Activated CD4-positive, alpha-beta T cell treated with anti-CD3 and anti-CD28 coated beads for 36 hours (primary cell): Measurements from ENCODE around the gene MYO15A. TPM values are rescaled to one million over a fixed set of nuclear protein-coding genes. Genes with fewer than 3 reads are reported as not detected.

Experiments used
- ATAC-seq: fragments of 200-7000 bp; cut with Tn5 transposase; one replicate; pipeline ENCODE4 v1.10.0; 2021; ENCODE audit warnings: mild to moderate bottlenecking, moderate library complexity
- CTCF ChIA-PET: fragments of 350-600 bp; sonication (Branson Sonifier 250); formaldehyde crosslinking; loops from one replicate; lab custom pipeline; 2021; ENCODE audit warnings: antibody characterized with exemption; lab: Charles Lee
- POLR2A ChIA-PET: fragments of 350-600 bp; sonication (Branson Sonifier 250); formaldehyde crosslinking; loops from one replicate; lab custom pipeline; 2021; ENCODE audit warnings: antibody characterized with exemption, inconsistent platforms; lab: Charles Lee
- DNase-seq: peaks from one replicate; pipeline ENCODE4 v3.0.0-alpha.2; 2020
- H3K27ac Mint-ChIP-seq: one replicate; pipeline ENCODE4 v1.8.0; 2021; ENCODE audit warnings: mixed read lengths
- H3K27me3 Mint-ChIP-seq: one replicate; pipeline ENCODE4 v1.8.0; 2021; ENCODE audit warnings: mixed read lengths
- H3K36me3 Mint-ChIP-seq: one replicate; pipeline ENCODE4 v1.8.0; 2021; ENCODE audit warnings: low read depth, mixed read lengths
- H3K4me1 Mint-ChIP-seq: one replicate; pipeline ENCODE4 v1.8.0; 2021; ENCODE audit warnings: mixed read lengths
- H3K4me3 Mint-ChIP-seq: one replicate; pipeline ENCODE4 v1.8.0; 2021; ENCODE audit warnings: mild to moderate bottlenecking, moderate library complexity, mixed read lengths
- H3K9me3 Mint-ChIP-seq: one replicate; pipeline ENCODE4 v1.8.0; 2021; ENCODE audit warnings: low read depth, mixed read lengths
- intact Hi-C, 2 experiments: fragments of 100-400 bp; cut with DNase I in 1 of 2; cut with micrococcal nuclease in 1 of 2; formaldehyde crosslinking; loops; one replicate each; pipeline versions ENCODE4 v1.14.2 to v1.15.1; 2022 to 2024; cut with DNase I, micrococcal nuclease
- total RNA-seq, 2 experiments: library from RNA; stranded (reverse); gene quantifications; one replicate each; pipeline ENCODE4 v1.2.3, GENCODE V29; 2021

Gene MYO15A
- 1 to 10 TPM; 1.1 to 1.5 TPM for total RNA-seq

DNA sequence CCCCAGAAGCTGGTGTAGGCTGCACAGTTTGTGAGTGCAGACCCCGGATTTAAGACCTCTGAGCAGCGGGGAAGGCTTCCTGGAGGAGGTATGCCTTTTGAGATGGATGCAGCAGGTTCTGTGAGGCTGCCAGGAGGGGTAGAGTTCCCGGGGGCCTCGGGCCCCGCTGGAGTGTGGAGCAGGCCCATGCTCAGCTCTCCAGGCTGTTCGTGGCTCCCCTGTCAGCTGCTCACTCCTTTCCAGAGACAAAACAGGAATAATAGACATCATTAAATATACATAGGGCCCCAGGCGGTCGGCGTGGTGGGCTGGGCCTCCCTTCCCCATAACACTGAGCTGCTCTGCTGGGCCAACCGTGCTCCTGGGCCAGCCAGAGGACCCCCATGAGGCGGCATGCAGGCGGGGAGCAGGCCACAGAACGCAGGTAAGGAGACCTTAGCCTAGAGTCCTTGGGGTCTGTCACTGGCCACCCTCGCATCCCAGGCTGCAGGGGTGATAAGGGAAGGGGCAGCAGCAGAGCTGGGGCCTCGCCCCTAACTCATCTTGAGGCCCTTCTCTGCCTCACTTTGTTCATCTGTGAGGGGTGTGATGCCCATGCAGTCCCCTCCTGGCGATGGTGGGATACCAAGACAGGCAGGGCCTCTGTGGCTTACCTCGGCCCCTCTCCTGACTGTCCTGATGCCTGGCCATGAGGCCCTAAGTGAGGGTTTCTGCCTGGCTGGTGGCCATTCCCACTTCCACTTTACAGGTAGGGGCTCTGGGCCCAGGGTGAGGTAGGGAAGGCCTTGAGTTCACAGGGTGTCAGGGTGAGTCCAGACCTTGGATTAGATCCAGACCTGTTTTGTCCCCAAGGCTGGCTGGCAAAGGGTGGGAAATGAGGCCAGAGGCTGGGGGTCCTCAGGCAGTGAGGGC, at the start of gene MYO15A:
Gene MYO15A (plus strand): TSS at position 356 of the 912 bp plus-strand sequence. CDS start 10,045 bp downstream, outside the sequence.
- CTCF ChIA-PET = no interaction called here

GRCh38 chr17:18059283-18059682, 49.3 kb upstream of the MYO15A start:
- no peak overlapping the region for H3K4me3 Mint-ChIP-seq
- H3K27ac Mint-ChIP-seq = no peak overlapping the region
- no peaks in the 10 kb centered on the region for H3K9me3 Mint-ChIP-seq
- peaks cover 16% of the 10 kb centered on the region for H3K36me3 Mint-ChIP-seq
- no peaks in the 10 kb centered on the region for H3K27me3 Mint-ChIP-seq
- no peaks in the 10 kb centered on the region for H3K4me1 Mint-ChIP-seq
- DNase-seq (no peak), ATAC-seq (no peak)
- intact Hi-C loops = no loop called here
- POLR2A ChIA-PET = no interaction called here
- CTCF ChIA-PET = no interaction called here

More for the DNA sequence above, at the start of gene MYO15A:
- Mint-ChIP-seq H3K27me3 (no peaks in the 10 kb centered on the region), H3K4me1 (no peaks in the 10 kb centered on the region), H3K4me3 (no peak within 1 kb of the TSS), H3K27ac (no peak within 1 kb of the TSS), H3K9me3 (no peaks in the 10 kb centered on the region), H3K36me3 (no peaks in the 10 kb centered on the region)
- ATAC-seq (no peak), DNase-seq (no peak)
- intact Hi-C loops = no loop called here
- POLR2A ChIA-PET = no interaction called here

DNA sequence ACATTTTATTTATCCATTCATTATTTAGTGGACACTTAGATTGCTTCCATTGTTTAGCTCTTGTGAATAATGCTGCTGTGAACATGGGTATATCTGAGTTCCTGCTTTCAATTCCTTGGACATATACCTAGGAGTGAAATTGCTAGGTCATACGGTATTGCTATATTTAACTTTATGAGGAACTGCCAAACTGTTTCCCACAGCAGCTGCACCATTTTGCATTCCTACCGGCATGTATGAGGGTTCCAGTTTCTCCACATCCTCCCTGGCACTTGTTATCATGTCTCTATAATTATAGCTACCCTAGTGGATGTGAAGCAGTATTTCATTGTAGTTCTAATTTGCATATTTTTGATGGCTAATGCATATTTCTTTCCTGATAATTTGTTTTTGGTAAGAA, 44.5 kb upstream of the MYO15A start:
- POLR2A ChIA-PET = no interaction called here
- CTCF ChIA-PET = interaction anchor here (0.6 kb wide), 1 partner anchor 480 kb away, joined by 4 read pairs; no protein-coding TSS in a partner anchor
- H3K36me3 Mint-ChIP-seq = peaks cover 8% of the 10 kb centered on the region

GRCh38 chr17:18065546-18065945, 43.0 kb upstream of the MYO15A start:
- CTCF ChIA-PET = interaction anchor here (0.6 to 0.7 kb wide), 2 partner anchors 183 to 1476 kb away, joined by 3 to 4 read pairs; no protein-coding TSS in a partner anchor
- Mint-ChIP-seq H3K36me3 (peaks cover 5% of the 10 kb centered on the region), H3K9me3 (no peaks in the 10 kb centered on the region), H3K27ac (no peak overlapping the region), H3K4me1 (no peaks in the 10 kb centered on the region), H3K4me3 (no peak overlapping the region), H3K27me3 (no peaks in the 10 kb centered on the region)
- intact Hi-C loops = no loop called here
- POLR2A ChIA-PET = no interaction called here
- no peak for ATAC-seq
- DNase-seq = no peak

More for the DNA sequence above, 44.5 kb upstream of the MYO15A start:
- Mint-ChIP-seq H3K27ac (no peak overlapping the region), H3K4me1 (no peaks in the 10 kb centered on the region), H3K27me3 (no peaks in the 10 kb centered on the region), H3K4me3 (no peak overlapping the region), H3K9me3 (no peaks in the 10 kb centered on the region)
- no peak for DNase-seq
- intact Hi-C loops = no loop called here
- ATAC-seq = no peak

DNA sequence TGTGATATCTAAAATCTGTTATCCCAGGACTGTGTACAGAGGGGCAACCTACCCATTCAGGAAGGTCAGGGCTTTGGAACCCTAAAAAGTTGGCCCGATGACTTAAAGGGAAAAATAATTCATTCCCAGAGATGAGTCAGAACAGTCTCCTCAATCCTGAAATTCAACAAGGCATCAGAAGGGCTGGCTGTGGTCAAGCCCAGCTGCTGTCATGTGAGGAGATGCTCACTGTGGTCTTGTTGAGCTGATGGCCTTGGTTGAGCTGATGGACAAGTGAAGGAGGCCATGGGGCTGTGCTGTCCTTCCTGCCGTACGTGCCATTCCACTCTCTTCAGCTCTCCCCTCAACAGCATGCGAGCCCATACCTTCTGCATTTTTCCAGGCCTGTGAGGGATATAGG, 41.7 kb upstream of the MYO15A start:
- Mint-ChIP-seq H3K27me3 (no peaks in the 10 kb centered on the region), H3K36me3 (peaks cover 5% of the 10 kb centered on the region), H3K27ac (no peak overlapping the region), H3K4me3 (no peak overlapping the region), H3K4me1 (peaks cover 7% of the 10 kb centered on the region), H3K9me3 (no peaks in the 10 kb centered on the region)
- CTCF ChIA-PET = interaction anchor here (0.7 kb wide), 1 partner anchor 27 kb away, joined by 3 read pairs; no protein-coding TSS in a partner anchor
- POLR2A ChIA-PET = no interaction called here
- ATAC-seq (no peak), DNase-seq (no peak)
- intact Hi-C loops = no loop called here

DNA sequence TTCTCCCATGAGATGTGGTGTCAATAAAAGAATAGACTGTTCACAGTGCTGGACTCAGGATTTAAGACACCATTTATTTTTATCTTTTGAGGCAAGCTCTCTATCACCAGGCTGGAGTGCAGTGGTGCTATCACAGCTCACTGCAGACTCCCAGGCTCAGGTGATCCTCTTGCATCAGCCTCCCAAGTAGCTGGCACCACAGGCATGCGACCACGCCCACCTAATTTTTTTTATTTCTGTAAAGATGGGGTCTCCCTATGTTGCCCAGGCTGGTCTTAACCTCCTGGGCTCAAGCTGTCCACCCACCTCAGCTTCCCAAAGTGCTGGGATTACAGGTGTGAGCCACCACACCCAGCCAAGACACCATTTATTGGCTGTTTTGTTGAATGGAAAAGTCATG, 39.5 kb upstream of the MYO15A start:
- DNase-seq = no peak
- Mint-ChIP-seq H3K36me3 (peaks cover 5% of the 10 kb centered on the region), H3K4me3 (no peak overlapping the region), H3K9me3 (no peaks in the 10 kb centered on the region), H3K27me3 (no peaks in the 10 kb centered on the region), H3K27ac (no peak overlapping the region), H3K4me1 (peaks cover 7% of the 10 kb centered on the region)
- intact Hi-C loops = no loop called here
- ATAC-seq = no peak
- CTCF ChIA-PET = interaction anchor here (1.0 kb wide), 1 partner anchor 150 kb away, joined by 3 read pairs; no protein-coding TSS in a partner anchor
- POLR2A ChIA-PET = no interaction called here

DNA sequence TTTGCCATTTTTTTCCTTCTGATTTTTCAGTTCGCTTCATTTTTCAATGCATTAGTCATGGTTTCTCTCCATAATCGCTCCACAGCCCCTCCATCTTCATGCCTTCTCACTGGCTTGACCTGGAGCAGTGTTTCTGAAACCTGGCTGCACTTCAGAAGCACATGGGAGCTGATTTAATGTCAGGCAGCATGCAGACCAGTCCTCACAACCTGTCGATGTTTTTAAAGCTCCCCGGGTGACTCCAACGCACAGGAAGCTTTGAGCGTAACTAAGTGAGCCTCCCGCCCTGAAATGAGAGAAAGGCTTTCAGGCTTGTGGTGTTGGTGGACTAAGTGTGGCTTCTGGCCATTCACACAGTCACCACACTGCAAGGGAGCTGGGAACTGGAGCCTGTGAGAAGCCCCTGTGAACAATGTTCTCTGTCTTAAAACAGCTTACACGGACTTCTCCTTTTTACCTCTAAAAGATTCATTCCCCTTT, 37.7 kb upstream of the MYO15A start:
- DNase-seq = peak; percentile 16
- ChIA-PET CTCF (interaction anchor here (0.6 to 0.9 kb wide), 3 partner anchors 13 to 47 kb away, joined by 3 read pairs; partner anchors contain the start of gene DRG2), POLR2A (no interaction called here)
- no peak overlapping the region for H3K4me3 Mint-ChIP-seq
- no peaks in the 10 kb centered on the region for H3K9me3 Mint-ChIP-seq
- no peak for ATAC-seq
- no peak overlapping the region for H3K27ac Mint-ChIP-seq
- H3K36me3 Mint-ChIP-seq = no peaks in the 10 kb centered on the region
- intact Hi-C loops = no loop called here
- peaks cover 7% of the 10 kb centered on the region for H3K4me1 Mint-ChIP-seq
- H3K27me3 Mint-ChIP-seq = peaks cover 5% of the 10 kb centered on the region

DNA sequence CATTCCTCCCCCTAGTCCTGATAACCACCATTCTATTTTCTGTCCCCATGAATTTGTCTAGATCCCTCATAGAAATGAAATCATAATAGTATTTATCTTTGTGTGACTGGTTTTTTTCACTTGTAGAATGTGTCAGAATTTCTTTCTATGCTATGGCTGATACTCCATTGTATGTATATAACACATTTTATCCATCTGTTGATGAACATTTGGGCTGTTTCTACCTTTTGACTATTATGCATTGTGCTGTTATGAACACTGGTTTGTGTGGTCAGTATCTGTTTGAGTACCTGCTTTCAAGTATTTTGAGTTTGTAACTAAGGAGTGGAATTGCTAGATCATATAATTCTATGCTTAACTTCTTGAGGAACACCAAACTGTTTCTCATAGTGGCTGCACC, 36.8 kb upstream of the MYO15A start:
- peak; percentile 51 for ATAC-seq
- intact Hi-C loops = no loop called here
- POLR2A ChIA-PET = no interaction called here

DNA sequence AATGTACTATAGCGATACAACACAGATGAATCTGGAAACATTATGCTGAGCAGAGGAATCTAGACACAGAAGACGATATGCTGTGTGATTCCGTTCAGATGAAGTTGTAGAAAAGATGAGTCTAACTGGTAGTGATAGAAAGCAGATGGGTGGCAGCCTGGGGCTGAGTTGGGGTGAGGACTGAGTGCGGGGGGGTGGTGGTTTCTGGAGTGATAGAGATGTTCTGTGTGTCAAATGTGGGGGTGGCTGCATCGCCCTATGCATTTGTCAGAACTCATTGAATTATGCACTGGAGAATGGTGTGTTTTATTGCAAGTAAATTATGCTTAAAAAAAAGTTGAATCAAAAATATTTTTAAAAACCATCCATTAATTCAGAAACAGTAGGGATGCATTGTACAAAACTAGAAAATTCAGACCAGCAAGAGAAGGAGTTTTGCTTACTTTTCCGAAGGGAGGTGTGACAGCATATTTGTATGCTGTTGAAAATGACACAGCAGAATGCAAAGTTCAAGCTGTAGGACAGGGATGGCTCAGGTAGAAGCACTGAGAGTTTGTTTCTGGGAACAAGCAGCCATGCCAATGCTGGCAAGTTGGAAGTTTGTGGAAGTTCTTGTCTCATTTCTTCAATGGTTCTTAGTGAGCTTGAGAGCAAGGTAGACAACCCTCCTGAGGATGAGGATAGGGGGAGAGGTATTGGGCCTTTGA, 33.8 kb upstream of the MYO15A start:
- ChIA-PET CTCF (no interaction called here), POLR2A (no interaction called here)
- Mint-ChIP-seq H3K36me3 (no peaks in the 10 kb centered on the region), H3K4me1 (peaks cover 7% of the 10 kb centered on the region), H3K27ac (no peak overlapping the region), H3K9me3 (no peaks in the 10 kb centered on the region), H3K4me3 (no peak overlapping the region), H3K27me3 (peaks cover 5% of the 10 kb centered on the region)
- DNase-seq (no peak), ATAC-seq (no peak)
- intact Hi-C loops = no loop called here

More for the DNA sequence above, 36.8 kb upstream of the MYO15A start:
- DNase-seq = no peak
- Mint-ChIP-seq H3K9me3 (no peaks in the 10 kb centered on the region), H3K27me3 (peaks cover 5% of the 10 kb centered on the region), H3K36me3 (no peaks in the 10 kb centered on the region), H3K27ac (no peak overlapping the region), H3K4me3 (no peak overlapping the region), H3K4me1 (peaks cover 7% of the 10 kb centered on the region)
- CTCF ChIA-PET = interaction anchor here (0.8 to 0.9 kb wide), 2 partner anchors 16 to 392 kb away, joined by 3 read pairs; partner anchors contain the start of gene DRG2

- POLR2A ChIA-PET = no interaction called here
- ATAC-seq (no peak), DNase-seq (no peak)
- no peaks in the 10 kb centered on the region for H3K4me1 Mint-ChIP-seq
- H3K27ac Mint-ChIP-seq = no peak overlapping the region
- no peak overlapping the region for H3K4me3 Mint-ChIP-seq
- no peaks in the 10 kb centered on the region for H3K9me3 Mint-ChIP-seq
- CTCF ChIA-PET = interaction anchor here (0.7 to 0.8 kb wide), 3 partner anchors 12 to 27 kb away, joined by 3 to 5 read pairs (median 3); no protein-coding TSS in a partner anchor
- intact Hi-C loops = no loop called here
- no peaks in the 10 kb centered on the region for H3K36me3 Mint-ChIP-seq
- H3K27me3 Mint-ChIP-seq = peaks cover 8% of the 10 kb centered on the region
These were observed 31.6 kb upstream of the MYO15A start for GRCh38 chr17:18076936-18077335.

DNA sequence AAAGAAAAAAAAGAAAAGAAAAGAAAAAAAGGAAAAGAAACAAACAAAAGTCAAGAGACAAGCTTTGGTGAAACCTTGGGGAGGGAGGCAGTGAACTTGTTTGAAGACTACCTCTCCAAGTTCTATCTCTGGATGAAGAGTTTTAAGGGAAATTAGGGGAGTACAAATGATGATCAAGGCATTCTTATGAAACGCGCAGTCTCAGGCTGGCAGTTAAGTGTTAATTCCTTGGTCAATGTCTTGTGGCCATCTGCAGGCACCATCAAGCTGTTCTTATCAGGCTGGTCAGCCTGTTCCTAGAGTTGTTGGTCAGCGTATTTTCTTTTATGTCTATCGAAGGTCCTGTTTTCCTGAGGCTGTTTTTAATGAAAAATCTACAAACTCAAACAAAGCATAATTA, 29.0 kb upstream of the MYO15A start:
- no peaks in the 10 kb centered on the region for H3K36me3 Mint-ChIP-seq
- CTCF ChIA-PET = no interaction called here
- POLR2A ChIA-PET = no interaction called here
- DNase-seq (no peak), ATAC-seq (no peak)
- intact Hi-C loops = no loop called here
- H3K9me3 Mint-ChIP-seq = no peaks in the 10 kb centered on the region
- H3K4me3 Mint-ChIP-seq = no peak overlapping the region
- H3K27ac Mint-ChIP-seq = no peak overlapping the region
- H3K27me3 Mint-ChIP-seq = peaks cover 6% of the 10 kb centered on the region
- H3K4me1 Mint-ChIP-seq = no peaks in the 10 kb centered on the region
